Stomach (tissue), 9 donors: ENCODE measurements around the gene ZNF212. TPM values are rescaled to one million over a fixed set of nuclear protein-coding genes. Genes with fewer than 3 reads are reported as not detected.

Experiments used
- DNase-seq, 2 donors: peaks; one replicate each; pipeline versions ENCODE4 v3.0.0 to v3.0.0-alpha.2; 2013 to 2019
- H3K27ac ChIP-seq, 5 donors: fragments of 200-600 bp in 4 of 5; sonication (generic) in 4 of 5; one replicate each; pipeline ENCODE4 v1.5.1; 2013 to 2019; ENCODE audit warnings: mild to moderate bottlenecking in 1 of 5, moderate library complexity in 1 of 5
- H3K27me3 ChIP-seq, 3 donors: fragments of 200-600 bp; sonication (generic); one replicate each; pipeline ENCODE4 v1.5.1; 2017 to 2019; ENCODE audit warnings: mixed run types in 1 of 3
- H3K36me3 ChIP-seq, 4 donors: fragments of 200-600 bp; sonication (generic); 1 replicate in 3 of 4; 2 replicates in 1 of 4; pipeline ENCODE4 v1.5.1; 2016 to 2019
- H3K4me1 ChIP-seq, 4 donors: fragments of 200-600 bp; sonication (generic); one replicate each; pipeline ENCODE4 v1.5.1; 2016 to 2019
- H3K4me3 ChIP-seq, 4 donors: fragments of 200-600 bp; sonication (generic) in 3 of 4; one replicate each; pipeline ENCODE4 v1.5.1; 2016 to 2019; ENCODE audit warnings: mild to moderate bottlenecking in 1 of 4
- H3K9me3 ChIP-seq, 4 donors: fragments of 200-600 bp; sonication (generic); one replicate each; pipeline ENCODE4 v1.5.1; 2016 to 2019
- EP300 ChIP-seq: sonication (generic); formaldehyde crosslinking; IDR thresholded peaks from one replicate; pipeline ENCODE4 v1.6.1; 2017; ENCODE audit warnings: antibody characterized with exemption
- POLR2A ChIP-seq, 4 donors: fragments of 450-650 bp; IDR thresholded peaks; one replicate each; pipeline ENCODE4 v1.6.1; 2016; ENCODE audit warnings: antibody characterized with exemption in 4 of 4, control low read depth in 2 of 4, mild to moderate bottlenecking in 1 of 4, moderate library complexity in 1 of 4
- POLR2AphosphoS5 ChIP-seq, 3 donors: sonication (generic); formaldehyde crosslinking; IDR thresholded peaks; one replicate each; pipeline ENCODE4 v1.6.1; 2016; ENCODE audit warnings: antibody characterized with exemption in 3 of 3
- WGBS, 5 donors: extraction: QIAGEN DNeasy Blood & Tissue Kit in 3 of 5; methylation state at CpG; one replicate each; pipeline versions ENCODE4 v1.1.5 to v1.1.7; 2013 to 2018; 5-methylcytosine and 5-hydroxymethylcytosine counted together
- intact Hi-C: fragments of 100-400 bp; cut with DNase I; formaldehyde crosslinking; loops from one replicate; pipeline ENCODE4 v1.15.1; 2023; ENCODE audit warnings: low total_unique reads
- polyA plus RNA-seq, 3 donors: library from polyadenylated mRNA; stranded (reverse); fragments of 200-250 nt; gene quantifications; one replicate each; pipeline ENCODE4 v1.2.3, GENCODE V29; 2013
- total RNA-seq, 5 donors: library from RNA; depleted of rRNA; stranded (reverse); fragments of >200 nt; gene quantifications; one replicate each; pipeline versions ENCODE4 v1.1.0 to v1.2.3, GENCODE V29; 2014 to 2016
- TF ChIP-seq, protein P1 (sequence below), 7 experiments: fragments of 450-650 bp in 4 of 7; fragments of 200-600 bp in 3 of 7; sonication (generic) in 3 of 7; IDR thresholded peaks; one replicate each; pipeline ENCODE4 v1.5.1; 2016 to 2019; ENCODE audit warnings: antibody characterized with exemption in 7 of 7, control low read depth in 2 of 7, mild to moderate bottlenecking in 1 of 7
- donor health status: healthy with polysubstance abuse.
- donor health status: Bipolar disorder and iron deficiency.
- donor health status: healthy.

Gene ZNF212
- total and polyA plus RNA-seq, 8 donors = 2.9 to 42.9 (median 6.4) TPM

DNA sequence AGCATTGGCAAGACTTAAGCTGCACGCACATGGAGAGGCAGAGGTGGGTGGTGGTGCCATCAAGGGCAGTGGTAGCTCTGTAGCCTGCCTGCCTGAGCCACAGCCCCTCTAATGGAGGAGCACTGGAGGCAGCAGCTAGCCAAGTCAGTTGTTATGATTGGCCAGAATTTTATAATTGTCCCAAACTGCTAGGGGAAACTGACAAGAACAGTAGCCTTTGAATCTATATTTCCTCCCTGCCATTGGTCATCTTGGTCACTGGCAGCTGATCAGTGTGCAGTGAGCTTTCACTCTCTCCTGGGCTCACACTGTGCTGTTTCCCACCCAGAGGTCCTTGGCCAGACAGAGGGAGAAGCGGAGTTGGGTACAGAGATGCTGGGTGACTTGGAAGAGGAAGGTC, 12.9 kb downstream of the ZNF212 start:
- H3K27me3 ChIP-seq = no peaks in the 10 kb centered on the region
- TF ChIP-seq, protein P1, sequence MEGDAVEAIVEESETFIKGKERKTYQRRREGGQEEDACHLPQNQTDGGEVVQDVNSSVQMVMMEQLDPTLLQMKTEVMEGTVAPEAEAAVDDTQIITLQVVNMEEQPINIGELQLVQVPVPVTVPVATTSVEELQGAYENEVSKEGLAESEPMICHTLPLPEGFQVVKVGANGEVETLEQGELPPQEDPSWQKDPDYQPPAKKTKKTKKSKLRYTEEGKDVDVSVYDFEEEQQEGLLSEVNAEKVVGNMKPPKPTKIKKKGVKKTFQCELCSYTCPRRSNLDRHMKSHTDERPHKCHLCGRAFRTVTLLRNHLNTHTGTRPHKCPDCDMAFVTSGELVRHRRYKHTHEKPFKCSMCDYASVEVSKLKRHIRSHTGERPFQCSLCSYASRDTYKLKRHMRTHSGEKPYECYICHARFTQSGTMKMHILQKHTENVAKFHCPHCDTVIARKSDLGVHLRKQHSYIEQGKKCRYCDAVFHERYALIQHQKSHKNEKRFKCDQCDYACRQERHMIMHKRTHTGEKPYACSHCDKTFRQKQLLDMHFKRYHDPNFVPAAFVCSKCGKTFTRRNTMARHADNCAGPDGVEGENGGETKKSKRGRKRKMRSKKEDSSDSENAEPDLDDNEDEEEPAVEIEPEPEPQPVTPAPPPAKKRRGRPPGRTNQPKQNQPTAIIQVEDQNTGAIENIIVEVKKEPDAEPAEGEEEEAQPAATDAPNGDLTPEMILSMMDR (IDR thresholded peaks at IDR 0.05) = no peak
- TF ChIP-seq EP300 = no peak
- TF ChIP-seq POLR2AphosphoS5 (IDR thresholded peaks at IDR 0.05) = no peak
- no peak for TF ChIP-seq POLR2A (IDR thresholded peaks at IDR 0.05)
- no peak overlapping the region for H3K4me3 ChIP-seq
- peaks cover 48 to 76% (median 67%) of the 10 kb centered on the region in 4 donors for H3K36me3 ChIP-seq
- intact Hi-C loops = no loop called here
- no peak overlapping the region for H3K27ac ChIP-seq
- H3K9me3 ChIP-seq = no peaks in the 10 kb centered on the region
- DNase-seq = no peak
- 94 to 100% (median 98%) methylated on average over 2 of the region's 2 CpGs for WGBS, 5 donors
- H3K4me1 ChIP-seq = no peaks in the 10 kb centered on the region

DNA sequence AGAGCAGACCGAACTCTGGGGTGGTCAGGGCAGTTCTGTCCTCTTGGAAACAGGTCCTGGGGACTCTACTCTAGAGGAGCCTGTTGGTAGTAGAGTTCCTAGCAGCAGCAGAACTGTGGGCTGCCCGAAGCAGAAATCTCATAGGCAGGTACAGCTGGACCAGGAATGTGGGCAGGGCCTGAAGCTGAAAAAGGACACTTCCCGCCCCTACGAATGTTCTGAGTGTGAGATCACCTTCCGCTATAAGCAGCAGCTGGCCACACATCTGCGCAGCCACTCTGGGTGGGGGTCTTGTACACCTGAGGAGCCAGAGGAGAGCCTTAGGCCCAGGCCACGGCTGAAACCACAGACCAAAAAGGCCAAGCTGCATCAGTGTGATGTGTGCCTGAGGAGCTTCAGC, 14.2 kb downstream of the ZNF212 start:
- Histone ChIP-seq H3K27ac (no peak overlapping the region), H3K9me3 (no peaks in the 10 kb centered on the region), H3K4me3 (no peak overlapping the region), H3K4me1 (no peaks in the 10 kb centered on the region), H3K36me3 (peaks cover 48 to 76% (median 65%) of the 10 kb centered on the region in 4 donors), H3K27me3 (no peaks in the 10 kb centered on the region)
- TF ChIP-seq POLR2A (IDR thresholded peaks at IDR 0.05) = no peak
- no peak for TF ChIP-seq POLR2AphosphoS5 (IDR thresholded peaks at IDR 0.05)
- TF ChIP-seq, protein P1 (IDR thresholded peaks at IDR 0.05) = no peak
- TF ChIP-seq EP300 = no peak
- 91 to 92% (median 92%) methylated on average over 7 of the region's 7 CpGs for WGBS, 5 donors
- intact Hi-C loops = no loop called here
- no peak for DNase-seq

DNA sequence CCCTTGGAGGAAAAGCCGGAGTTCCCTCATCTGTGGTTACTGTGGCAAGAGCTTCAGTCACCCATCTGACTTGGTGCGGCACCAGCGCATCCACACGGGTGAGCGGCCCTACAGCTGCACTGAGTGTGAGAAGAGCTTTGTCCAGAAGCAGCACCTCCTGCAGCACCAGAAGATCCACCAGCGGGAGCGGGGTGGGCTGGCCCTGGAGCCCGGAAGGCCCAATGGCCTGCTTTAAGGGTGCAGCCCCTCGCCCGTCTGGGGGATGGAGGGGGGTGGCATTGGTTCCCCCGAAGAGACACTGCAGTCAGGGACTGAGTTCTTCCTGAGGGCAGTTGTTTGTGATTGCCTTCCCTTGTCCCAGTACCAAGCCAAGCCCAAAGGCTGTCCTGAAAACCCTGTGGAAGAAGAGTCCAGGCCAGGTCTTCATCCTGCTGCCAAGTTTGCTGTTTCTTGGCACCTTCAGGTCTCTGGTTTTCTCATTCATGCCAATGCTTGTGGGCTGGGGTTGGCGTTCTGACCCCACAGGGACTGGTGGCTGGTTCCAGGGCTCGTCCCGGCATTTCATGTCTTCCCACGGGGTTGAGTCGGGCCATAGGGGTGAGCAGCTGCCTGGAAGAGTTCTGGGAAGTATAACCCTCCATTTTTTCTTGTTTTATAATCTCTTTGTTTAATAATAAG, 14.9 kb downstream of the ZNF212 start:
- WGBS, 5 donors = 95 to 98% (median 96%) methylated on average over 15 to 16 of the region's 16 CpGs
- Histone ChIP-seq H3K27me3 (no peaks in the 10 kb centered on the region), H3K27ac (no peak overlapping the region), H3K9me3 (no peaks in the 10 kb centered on the region), H3K4me1 (no peaks in the 10 kb centered on the region), H3K36me3 (peaks cover 48 to 76% (median 65%) of the 10 kb centered on the region in 4 donors), H3K4me3 (no peak overlapping the region)
- no peak for TF ChIP-seq POLR2AphosphoS5 (IDR thresholded peaks at IDR 0.05)
- no peak for TF ChIP-seq POLR2A (IDR thresholded peaks at IDR 0.05)
- no peak for TF ChIP-seq EP300
- TF ChIP-seq, protein P1 (IDR thresholded peaks at IDR 0.05) = no peak
- intact Hi-C loops = no loop called here
- no peak for DNase-seq

DNA sequence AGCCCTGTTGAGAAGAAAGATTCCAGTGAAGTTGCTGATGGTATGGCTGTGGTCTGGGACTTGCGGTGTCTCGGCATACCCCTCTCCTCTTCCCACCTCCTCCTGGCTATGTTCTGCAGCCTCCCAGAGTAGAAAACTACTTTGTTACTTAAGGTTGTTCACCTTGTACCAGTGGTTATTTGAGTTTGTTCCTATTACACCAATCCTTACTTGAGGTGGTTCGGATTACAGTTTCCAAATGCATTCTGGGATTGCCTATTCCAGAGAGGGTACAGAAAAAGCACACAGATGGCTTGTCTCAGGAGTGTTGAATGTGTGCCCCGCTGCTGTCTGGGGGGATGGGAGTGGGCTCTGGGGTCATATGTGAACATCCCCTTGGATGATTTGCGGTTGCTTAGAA, 15.7 kb downstream of the ZNF212 start:
- no peaks in the 10 kb centered on the region for H3K27me3 ChIP-seq
- TF ChIP-seq POLR2A (IDR thresholded peaks at IDR 0.05) (no peak), EP300 (no peak), POLR2AphosphoS5 (IDR thresholded peaks at IDR 0.05) (no peak)
- TF ChIP-seq, protein P1 (IDR thresholded peaks at IDR 0.05) = no peak
- 81 to 97% (median 90%) methylated on average over 5 of the region's 5 CpGs for WGBS, 5 donors
- no peak for DNase-seq
- H3K27ac ChIP-seq = no peak overlapping the region
- no peaks in the 10 kb centered on the region for H3K9me3 ChIP-seq
- H3K36me3 ChIP-seq = peaks cover 46 to 69% (median 62%) of the 10 kb centered on the region in 4 donors
- no peaks in the 10 kb centered on the region for H3K4me1 ChIP-seq
- intact Hi-C loops = no loop called here
- H3K4me3 ChIP-seq = no peak overlapping the region
